ENCODE results near the gene TFF2.

Gene TFF2

GRCh38 chr21:42302076-42302650 is 48.6 kb downstream of the TFF2 start:
- DNase-seq: no peak

GRCh38 chr21:42301371-42302075 is 49.3 kb downstream of the TFF2 start:
- DNase-seq: no peak

- no peak for DNase-seq
Measured at GRCh38 chr21:42300956-42301355, 49.8 kb downstream of the TFF2 start.

- DNase-seq: no peak
Measured at GRCh38 chr21:42300045-42300583, 50.7 kb downstream of the TFF2 start.

GRCh38 chr21:42299324-42300044 is 51.3 kb downstream of the TFF2 start:
- DNase-seq: no peak

- DNase-seq: no peak
Measured at GRCh38 chr21:42298657-42299056, 52.1 kb downstream of the TFF2 start.

- no peak for DNase-seq
Measured at GRCh38 chr21:42298237-42298636, 52.6 kb downstream of the TFF2 start.

GRCh38 chr21:42297377-42297776 is 53.4 kb downstream of the TFF2 start:
- no peak for DNase-seq

- DNase-seq: no peak
Measured at GRCh38 chr21:42296501-42296900, 54.3 kb downstream of the TFF2 start.

All from HCEC 1CT (cell line).